ENCODE results near the gene ZFP92. TPM values are rescaled to one million over a fixed set of nuclear protein-coding genes. Genes with fewer than 3 reads are reported as not detected.

The ZFP92 gene
- total and polyA plus RNA-seq, 8 donors: 0.98 to 2.9 (median 1.2) TPM

GRCh38 chrX:153449368-153450113 lies 38.3 kb downstream of the ZFP92 start:
- H3K36me3 ChIP-seq: peaks cover 0 to 40% of the 10 kb centered on the region in 2 donors
- TF ChIP-seq CTCF (IDR thresholded peaks at IDR 0.05): no peak
- H3K4me3 ChIP-seq: no peak overlapping the region
- no peak overlapping the region for H3K27ac ChIP-seq
- H3K9me3 ChIP-seq: no peaks in the 10 kb centered on the region
- H3K27me3 ChIP-seq: no peaks in the 10 kb centered on the region
- intact Hi-C loops (cut with DNase I): no loop called here
- no peak for ATAC-seq
- DNase-seq: peak in 1 of 4 donors; percentile 27
- H3K4me1 ChIP-seq: no peaks in the 10 kb centered on the region

DNA sequence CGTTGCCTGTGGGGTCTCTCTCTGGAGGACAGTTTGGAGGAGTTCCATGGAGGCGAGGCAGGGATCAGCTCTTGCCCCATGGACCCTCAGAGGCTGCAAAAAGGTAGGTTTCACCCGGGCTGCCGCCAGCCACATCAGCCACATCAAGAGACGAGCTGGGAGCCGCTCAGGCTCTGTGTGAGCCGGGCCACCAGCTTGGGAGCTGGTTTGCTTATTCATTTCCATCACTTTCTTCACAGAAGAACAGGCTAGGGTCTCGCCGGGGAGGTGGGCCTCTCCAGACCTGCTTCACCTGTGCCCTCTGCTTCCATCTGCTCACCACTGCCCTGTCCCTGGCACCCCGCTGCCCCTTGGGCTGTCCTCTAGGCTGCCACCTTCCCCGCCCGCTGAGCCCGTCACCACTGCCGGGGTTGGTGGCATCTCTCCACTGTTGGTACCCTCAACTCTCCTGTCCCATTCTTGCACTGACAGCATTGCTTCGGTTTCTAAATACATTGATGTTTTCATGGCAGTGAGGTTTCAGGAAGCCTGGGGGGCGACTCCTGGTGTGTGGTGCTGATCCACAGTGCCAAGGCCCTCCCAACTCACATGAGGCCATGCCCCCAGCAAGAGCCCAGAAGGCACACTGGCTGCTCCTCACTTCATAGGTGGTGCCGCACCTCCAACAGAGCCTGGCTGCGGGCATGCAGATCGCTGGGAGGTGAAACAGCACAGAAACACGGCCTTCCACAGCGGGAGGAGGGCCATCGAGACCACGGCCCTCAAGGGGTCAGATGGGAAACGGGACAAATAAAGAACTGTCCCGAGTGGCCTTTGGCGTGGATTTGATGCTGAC lies 39.1 kb downstream of the ZFP92 start:
- DNase-seq: peak in 1 of 4 donors; percentile 32
- no peaks in the 10 kb centered on the region for H3K27me3 ChIP-seq
- no peaks in the 10 kb centered on the region for H3K4me1 ChIP-seq
- intact Hi-C loops (cut with DNase I): no loop called here
- no peaks in the 10 kb centered on the region for H3K9me3 ChIP-seq
- no peak for TF ChIP-seq CTCF (IDR thresholded peaks at IDR 0.05)
- H3K4me3 ChIP-seq: no peak overlapping the region
- H3K27ac ChIP-seq: no peak overlapping the region
- peaks cover 0 to 48% of the 10 kb centered on the region in 2 donors for H3K36me3 ChIP-seq
- ATAC-seq: no peak

DNA sequence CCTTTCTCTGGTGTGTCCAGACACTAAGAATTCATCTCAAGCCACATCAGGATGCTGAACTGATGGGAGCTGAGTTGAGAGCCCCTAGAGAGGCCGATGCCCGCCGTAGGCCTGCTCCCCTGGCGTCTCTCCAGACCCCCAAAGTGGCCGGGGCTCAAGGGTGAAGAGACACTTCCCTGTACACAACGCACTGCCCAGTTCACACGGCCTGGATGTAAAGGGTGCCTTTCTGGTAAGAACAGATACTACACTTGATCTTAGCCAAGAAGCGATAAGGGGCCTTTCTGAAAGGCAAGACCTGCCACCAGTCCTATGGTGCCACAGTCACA lies 39.6 kb downstream of the ZFP92 start:
- no peak overlapping the region for H3K4me3 ChIP-seq
- no peak for ATAC-seq

DNA sequence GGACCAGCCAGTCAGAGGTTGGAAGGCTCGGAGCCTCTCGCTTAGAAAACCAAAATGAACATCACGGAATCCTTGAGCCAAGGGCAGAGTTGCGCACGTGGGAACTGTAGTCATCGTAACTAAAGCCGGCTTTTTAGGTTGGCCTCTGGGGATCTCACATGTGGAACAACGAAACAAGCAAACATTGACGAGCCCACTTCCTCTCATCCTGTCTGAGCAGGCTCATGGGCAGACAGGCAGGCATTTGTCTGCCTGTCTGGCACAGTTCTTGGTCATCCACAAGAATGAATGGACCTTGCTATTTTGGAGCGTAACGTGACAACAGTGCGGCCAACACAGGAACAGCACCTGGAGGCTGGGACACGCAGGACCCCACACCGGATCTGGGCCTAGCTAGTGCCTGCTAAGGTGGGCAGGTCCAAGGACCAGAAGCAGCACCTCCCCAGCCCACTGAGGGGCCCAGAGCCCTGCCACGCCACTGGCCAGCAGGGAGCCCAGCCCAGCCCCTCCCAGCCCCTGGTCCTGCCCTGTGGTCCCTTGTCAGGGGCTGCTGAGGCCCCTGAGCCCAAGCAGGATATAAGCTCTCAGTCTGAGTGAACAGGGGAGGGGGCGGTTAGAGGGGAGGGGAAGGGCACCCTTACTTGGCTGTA lies 43.8 kb downstream of the ZFP92 start:
- DNase-seq (no peak), ATAC-seq (no peak)
- no peak overlapping the region for H3K27ac ChIP-seq
- H3K27me3 ChIP-seq: no peaks in the 10 kb centered on the region
- intact Hi-C loops (cut with DNase I): no loop called here
- H3K4me1 ChIP-seq: no peaks in the 10 kb centered on the region
- H3K4me3 ChIP-seq: no peak overlapping the region
- peaks cover 0 to 59% of the 10 kb centered on the region in 2 donors for H3K36me3 ChIP-seq
- no peak for TF ChIP-seq CTCF (IDR thresholded peaks at IDR 0.05)
- no peaks in the 10 kb centered on the region for H3K9me3 ChIP-seq

More for the DNA sequence above, 39.6 kb downstream of the ZFP92 start:
- no peaks in the 10 kb centered on the region for H3K4me1 ChIP-seq
- DNase-seq: no peak
- H3K27ac ChIP-seq: no peak overlapping the region
- intact Hi-C loops (cut with DNase I): no loop called here
- no peaks in the 10 kb centered on the region for H3K9me3 ChIP-seq
- no peaks in the 10 kb centered on the region for H3K27me3 ChIP-seq
- no peak for TF ChIP-seq CTCF (IDR thresholded peaks at IDR 0.05)
- peaks cover 0 to 53% of the 10 kb centered on the region in 2 donors for H3K36me3 ChIP-seq

- Histone ChIP-seq H3K27ac (no peak overlapping the region), H3K4me3 (no peak overlapping the region), H3K4me1 (no peaks in the 10 kb centered on the region), H3K27me3 (no peaks in the 10 kb centered on the region), H3K36me3 (peaks cover 0 to 53% of the 10 kb centered on the region in 2 donors), H3K9me3 (no peaks in the 10 kb centered on the region)
- intact Hi-C loops (cut with DNase I): no loop called here
- no peak for ATAC-seq
- no peak for DNase-seq
- TF ChIP-seq CTCF (IDR thresholded peaks at IDR 0.05): no peak
Measured at GRCh38 chrX:153455571-153455970, 44.3 kb downstream of the ZFP92 start.
